Midbrain (tissue), 1 donor: ENCODE results near the gene CBX8.

Experiments
- DNase-seq: peaks from one replicate; lab custom pipeline; 2025; lab: John Stamatoyannopoulos, UW

The CBX8 gene

GRCh38 chr17:79819534-79820276 lies 22.8 kb upstream of the CBX8 start:
- DNase-seq, result no peak

DNA sequence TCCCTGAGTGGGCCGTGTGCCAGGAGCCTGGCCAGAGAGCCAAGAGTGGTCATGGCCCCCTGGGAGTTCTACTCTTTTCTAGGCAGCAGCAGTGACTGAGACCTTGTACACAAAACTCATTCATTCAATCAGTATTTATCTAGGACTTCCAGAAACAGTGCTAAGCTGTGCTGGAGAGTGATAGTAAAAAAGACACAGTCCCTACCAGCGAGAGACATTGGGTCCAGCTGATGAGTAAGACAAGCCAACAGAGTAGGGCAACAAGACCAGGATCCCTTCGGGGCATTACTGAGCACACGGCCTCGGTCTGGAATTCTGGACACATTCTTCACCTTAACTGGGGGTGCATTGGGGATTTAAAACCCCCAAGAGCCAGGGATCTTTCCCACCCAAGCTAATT lies 22.2 kb upstream of the CBX8 start:
- DNase-seq, result no peak

DNA sequence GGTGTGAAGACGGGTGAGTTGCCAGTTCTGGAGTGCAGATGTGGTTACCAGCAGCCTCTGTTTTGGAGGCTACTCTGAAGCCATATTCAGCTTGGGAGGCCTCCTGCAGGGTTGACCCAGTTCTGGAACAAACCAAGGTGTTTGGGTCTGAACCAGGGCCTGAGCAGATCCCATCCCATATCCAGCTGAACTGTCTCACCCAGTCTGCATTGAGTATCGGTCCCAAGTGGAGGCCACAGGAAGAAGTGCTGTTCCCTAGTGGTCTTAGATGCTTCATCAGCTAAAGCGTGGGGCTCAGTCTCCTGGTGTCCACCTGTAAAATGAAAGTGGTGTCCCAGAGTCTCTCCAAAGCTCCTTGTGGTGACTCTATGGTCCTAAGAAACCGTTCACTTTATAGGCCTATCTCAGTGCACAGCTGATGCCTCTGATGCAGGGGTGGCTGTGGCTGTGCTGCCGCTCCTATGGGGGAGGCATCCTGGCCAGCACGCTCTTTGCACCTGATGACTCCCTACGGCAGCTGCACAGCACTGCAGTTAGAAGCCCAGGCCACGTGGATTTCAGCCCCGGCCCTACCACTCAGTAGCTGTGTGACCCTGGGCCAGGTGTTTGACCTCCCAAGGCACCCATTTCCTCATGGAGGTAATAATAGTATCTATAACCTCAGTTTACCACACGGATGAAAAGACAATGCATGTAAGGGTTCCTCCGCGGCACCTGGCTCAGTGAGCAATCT lies 21.3 kb upstream of the CBX8 start:
- DNase-seq, result no peak

DNA sequence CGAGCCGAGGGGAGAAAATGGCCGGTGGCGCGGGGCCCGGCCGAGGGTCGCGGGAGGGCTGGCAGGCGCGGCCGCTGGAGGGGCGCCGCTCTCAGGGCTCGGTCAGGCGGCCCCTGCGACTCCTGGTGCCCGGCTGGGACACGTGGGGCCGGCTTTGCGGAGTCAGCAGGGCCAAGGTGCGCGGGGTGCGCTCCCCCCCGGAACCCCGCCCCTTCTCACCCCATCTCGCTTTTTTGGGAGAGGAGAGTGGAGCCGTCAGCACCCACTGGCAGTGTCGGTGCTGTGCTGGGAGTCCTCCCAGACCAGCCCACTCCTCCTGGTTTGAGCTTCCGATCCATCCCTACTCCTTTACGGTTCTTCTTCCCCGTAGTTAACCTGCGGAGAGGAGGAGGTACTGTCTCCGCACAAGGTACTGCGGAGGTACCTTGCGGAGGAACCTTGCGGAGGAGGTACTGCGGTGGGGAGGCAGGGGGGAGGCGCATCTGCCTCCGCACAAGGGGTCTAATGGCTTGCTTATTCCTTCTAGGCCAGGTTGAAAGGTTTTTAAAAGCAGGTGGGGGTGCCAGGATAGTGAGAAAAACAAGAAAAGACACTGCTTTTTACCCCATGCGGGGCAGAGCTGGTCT lies 19.1 kb upstream of the CBX8 start:
- DNase-seq, result no peak

DNA sequence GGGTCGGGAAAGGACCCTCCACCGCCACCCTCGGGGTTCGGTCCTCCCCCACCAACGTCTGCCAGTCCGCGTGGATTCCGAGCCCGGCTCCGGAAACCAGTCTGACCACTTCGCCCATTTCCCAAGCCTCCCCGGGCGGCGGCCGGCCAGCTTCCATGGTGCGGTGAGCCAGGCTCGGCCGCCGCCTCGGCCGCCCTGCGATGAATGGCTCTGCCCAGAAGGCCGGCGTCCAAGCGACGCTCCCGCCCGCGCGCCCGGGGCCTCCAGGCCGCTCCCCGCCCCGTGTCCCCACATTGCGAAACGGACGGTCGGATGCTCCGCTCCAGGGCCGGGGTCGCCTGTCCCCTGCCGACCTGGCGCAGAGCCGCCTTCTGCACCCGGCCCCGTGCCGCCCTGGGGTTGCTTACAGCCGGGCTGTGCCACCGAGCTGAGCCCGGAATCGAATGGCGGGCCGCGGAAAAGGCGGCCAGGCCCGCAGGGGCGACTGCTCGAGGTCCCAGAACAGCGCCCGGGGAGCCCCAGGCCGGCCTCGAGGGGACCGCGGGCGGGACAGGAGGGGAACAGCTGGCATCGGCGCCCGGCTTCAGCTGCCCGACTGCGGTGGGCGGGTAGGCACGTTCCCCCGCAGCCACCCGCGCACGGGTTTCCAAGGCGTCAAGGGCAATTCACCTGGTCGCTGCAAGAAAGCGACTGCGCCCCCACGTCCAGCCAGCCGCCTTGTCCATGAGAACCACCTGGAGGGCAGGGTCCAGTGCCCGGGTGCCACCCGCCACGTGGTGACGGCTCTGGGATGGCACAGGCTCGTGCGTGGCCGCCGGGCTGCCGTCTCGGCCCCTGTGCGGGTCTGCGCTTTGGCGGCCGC lies 18.3 kb upstream of the CBX8 start:
- peak; percentile 26 for DNase-seq

- DNase-seq, result no peak
Observed at GRCh38 chr17:79814127-79814973, 17.5 kb upstream of the CBX8 start.

DNA sequence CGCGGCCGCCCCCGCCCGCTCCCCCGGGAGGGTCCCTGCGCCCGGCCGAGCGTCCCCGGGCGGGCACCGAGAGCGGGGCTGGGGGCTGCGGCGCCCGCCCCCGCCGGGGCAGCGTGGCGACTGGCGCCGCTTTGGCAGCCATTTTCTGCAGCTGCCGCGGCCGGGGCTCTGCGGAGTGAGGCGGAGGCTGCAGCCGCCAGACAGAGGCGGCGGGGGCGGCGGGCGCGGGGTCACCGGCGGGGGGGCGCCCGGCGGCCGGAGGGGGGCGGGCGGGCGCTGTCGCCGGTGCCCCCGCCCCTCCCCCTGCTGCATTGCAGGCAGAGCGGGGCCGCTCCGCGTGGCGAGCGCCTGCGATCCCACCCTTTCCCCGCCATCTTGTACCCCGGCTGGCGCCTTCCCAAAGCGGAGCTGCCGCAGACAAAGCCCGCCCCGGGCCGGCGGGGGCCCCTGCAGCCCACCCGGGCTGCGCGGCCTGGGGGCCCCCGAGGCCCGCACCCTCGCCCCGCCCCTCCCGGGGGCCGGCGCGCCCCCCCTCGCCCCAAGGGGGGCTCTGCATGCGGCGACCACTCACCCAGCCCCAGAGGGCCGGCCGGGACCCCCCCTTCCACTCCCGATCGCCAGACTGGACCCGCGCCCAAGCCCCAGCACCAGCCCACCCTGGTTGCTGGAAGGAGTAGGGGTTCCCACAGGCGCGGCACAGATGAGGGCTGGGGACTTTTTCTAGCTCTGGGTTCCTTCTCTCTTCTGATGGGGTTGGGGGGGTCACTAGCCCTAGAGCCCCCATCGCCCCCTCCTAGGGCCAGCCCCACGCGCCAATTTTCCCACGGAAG lies 16.6 kb upstream of the CBX8 start:
- DNase-seq, result no peak

- no peak for DNase-seq
Observed at GRCh38 chr17:79812353-79813258, 15.7 kb upstream of the CBX8 start.

GRCh38 chr17:79811868-79812352 lies 15.0 kb upstream of the CBX8 start:
- DNase-seq, result no peak

DNA sequence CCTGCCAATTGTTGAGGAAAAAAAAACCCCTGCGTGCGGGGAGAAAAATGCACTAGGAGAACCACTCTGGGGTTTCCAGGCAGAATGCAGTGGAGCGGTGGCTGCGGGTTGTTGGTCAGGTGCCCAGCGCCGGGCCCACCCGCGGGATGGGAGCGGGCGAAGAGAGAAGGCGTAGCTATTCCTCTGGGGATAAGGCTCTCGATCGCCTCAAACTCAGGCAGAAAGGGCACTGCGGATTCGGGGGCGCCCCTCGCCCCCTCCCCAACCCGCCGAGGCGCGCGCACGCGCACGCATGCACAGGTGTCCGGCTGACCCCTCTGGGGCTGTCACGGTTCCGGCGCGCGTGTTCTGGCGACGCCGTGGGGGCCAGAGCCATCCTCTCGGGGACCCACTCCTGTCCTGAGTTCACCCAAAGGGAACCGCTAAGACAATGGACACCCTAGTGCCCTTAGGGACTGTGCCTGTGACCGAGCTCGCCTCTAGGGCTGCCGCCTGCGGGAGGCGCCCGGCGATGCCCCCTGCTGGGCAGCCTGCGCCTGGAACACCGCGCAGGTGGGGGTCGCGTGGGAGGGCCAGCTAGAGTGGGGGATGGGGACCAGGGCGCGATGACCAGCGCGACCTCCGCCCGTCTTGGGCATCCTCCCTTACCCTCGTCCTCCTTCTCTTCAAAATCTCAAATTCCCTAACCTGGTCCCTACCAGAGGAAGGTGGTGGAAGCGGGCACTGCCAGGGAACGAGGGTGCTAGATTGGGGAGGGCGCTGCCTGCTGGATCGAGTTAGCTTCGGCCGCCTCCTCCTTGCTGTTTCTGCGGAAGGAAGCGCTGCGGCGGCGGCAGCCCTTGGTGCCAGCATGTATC lies 14.4 kb upstream of the CBX8 start:
- DNase-seq, result peak; percentile 23

DNA sequence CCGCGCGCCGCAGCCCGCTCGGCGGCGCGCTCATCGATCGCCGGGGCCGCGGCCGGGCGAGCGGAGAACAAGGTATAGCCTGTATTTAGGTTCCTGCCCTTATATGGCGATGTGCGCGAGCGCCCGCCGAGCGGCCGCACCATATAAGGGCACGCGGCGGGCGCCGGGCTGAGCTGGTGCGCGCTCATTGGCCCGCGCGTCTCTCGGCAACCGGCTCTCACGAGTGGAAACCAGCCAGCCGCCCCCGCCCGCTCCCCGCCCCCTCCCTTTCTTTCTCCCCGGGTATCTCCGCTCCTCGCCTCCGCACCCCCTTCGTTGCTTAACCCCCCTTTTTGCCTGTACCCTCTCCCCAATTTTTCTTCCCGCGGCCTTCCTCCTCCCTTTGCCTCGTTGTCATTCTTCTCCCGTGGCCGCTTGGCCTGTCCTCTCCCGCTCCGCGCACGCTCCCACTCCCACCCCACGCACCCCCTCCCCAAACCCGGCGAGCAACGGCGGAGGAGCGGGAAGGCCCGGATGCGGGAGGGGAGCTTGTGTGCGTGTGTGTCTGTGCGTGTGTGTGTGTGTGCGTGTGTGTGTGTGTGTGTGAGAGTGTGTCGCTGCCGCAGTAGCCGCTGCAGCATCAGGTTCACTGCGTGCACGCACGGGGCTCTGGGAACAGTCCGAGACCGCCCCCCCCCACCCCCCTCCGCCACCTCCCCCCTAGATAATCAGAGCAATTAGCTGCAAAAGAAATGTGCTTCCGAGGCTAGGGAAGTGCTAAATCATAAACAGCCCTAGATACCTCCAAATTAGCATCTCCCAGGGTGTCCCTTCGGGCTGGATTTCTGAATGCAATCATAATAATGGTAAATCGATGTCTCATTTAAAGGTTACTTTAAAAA lies 13.5 kb upstream of the CBX8 start:
- peak; percentile 68 for DNase-seq

DNA sequence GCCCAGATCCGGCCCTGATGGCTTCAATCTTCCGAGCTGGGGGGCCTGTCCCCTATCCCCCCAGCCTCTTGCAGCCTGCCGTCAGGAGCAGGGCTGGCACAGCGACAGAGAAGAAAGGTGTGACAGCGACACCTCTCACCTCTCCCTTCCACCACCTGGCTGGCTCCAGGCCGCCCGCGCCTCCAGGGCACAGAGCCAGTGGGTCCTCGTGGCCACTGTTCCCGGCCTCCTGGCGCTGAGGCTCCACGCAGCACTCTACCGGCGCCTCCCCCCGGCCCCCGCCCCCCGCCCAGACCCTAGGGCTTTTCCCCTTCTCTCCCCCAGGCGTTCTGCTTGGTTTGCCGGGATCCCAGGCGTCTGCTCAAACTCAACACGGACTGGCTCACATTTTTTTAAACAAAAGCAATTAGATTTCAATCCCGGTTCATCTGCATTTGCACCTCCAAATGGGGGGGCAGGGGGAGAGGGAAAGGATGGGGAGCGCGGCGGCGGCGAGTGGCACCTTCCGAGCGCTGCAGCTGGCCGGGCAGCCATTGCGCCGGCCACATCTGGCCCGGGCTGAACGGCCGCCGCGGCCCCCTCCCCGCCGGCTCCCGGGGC lies 12.8 kb upstream of the CBX8 start:
- no peak for DNase-seq

- peak; percentile 24 for DNase-seq
Observed at GRCh38 chr17:79808763-79809529, 12.1 kb upstream of the CBX8 start.

DNA sequence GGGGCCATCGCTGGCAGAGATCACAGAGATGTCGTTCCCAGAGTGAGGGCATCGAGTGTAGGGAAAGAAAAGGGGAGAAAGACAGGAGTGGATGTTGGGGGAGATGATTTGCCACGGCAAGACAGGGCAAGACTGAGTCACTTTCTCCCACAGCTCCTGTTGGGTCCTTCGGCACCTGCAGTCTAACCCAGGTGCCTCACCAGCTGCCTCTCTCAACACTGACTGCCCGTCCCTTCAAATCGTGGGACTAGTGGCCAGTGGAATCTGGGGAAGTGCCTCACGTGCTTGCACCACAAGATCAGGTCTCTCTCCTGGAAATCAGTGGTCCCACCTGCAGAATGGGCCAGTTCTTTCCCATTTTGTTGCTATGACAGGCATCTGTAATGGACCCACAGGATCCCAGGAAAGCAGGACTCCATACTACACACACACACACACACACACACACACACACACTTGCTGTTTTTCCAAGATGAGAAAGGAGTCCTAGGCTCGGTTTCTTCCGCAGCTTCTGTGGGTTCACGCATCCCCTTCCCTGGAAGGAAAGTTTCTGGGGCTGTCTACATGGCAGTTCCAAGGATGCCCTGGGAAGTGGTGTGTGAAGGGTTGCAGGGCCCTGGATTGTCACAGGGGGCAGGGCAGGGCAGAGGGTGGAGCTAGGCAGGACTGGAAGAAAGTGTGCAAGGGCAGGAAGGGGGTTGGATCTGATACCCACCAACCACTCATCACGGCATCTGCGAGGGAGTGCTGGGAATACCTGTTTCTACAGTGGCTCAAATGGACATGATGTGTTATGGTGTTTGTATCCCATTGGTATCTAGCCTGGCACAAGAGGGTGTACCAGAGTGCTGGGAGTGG lies 10.2 kb upstream of the CBX8 start:
- DNase-seq, result no peak

DNA sequence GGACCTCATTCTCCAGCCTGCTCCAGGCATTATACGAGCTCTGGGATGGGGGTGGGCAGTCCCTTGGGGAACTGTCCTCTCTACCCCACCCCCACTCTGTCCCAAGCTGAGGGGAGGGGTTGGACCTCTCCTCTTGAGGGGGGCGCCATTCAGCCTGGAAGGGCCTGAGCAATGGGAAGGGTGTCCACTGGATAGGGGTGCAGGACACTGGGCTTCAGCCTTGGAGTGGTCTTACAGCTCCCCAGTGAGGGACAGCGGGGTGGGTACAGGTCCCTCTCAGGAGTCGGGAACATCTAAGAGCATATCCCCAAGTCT lies 9.5 kb upstream of the CBX8 start:
- no peak for DNase-seq
